Stimulated activated CD8-positive, alpha-beta memory T cell treated with anti-CD3 and anti-CD28 coated beads, Interleukin-7, amount 100 ng/mL, for 4 hours (primary cell): ENCODE data around the gene LRP1.

ENCODE experiments used
- DNase-seq, 2 donors: peaks; one replicate each; pipeline ENCODE4 v3.0.0-alpha.2; 2020; ENCODE audit warnings: low read depth in 2 of 2

LRP1 gene

DNA sequence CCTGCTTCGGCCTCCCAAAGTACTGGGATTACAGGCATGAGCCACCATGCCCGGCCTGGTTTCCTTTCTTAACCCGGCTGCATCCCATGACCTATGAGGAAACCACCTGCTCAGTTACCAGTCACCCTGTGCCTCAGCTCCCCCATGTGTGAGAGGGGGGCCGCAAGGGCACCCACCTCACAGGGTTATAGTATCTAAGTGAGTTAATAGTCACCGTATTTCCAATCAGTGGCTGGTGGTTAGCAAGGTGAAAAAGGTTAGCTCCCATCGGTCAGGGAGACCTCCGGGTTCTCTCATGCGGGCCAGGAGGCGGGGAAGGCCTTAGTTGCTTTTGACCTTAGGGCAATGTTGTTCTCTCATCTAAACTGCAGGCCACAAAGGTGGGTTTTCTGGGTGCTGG, 6.7 kb downstream of the LRP1 start:
- DNase-seq = no peak

- DNase-seq = no peak
These were observed 7.4 kb downstream of the LRP1 start for GRCh38 chr12:57135527-57136326.

DNA sequence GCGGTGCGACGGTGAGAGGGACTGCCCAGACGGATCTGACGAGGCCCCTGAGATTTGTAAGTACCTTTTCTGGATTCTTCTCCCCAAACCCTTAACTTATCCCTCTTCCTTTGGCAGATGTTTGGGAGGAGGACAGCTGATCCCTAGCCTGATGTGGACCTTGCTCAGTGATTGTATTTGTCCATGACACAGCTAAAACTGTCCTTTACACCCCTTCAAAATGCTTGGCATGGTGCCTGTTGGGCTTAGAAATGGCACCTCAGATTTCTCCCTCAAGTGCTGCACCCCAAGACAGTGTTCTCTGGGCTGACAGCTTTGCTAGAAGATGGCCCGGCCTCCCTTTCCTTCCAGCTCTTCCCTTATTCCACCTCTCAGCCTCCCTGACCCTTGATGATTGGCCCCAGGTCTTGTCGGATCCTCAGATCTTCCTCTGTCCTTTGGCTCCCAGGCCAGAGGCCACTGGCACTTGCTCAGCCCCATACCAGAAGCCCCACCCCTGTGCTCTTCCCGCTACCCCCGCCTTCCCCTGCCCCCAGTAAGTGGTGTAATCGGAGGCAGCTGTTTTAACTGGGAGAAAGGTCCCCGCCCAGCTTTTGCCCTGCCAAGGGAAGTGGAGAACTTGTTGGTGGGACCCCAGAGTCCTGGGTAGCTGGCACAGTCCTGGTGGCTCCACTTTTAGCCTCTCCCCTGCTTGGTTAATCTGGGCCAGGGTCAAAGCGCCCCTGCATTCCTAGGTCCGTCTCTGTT, 10.4 kb downstream of the LRP1 start:
- DNase-seq = no peak

DNA sequence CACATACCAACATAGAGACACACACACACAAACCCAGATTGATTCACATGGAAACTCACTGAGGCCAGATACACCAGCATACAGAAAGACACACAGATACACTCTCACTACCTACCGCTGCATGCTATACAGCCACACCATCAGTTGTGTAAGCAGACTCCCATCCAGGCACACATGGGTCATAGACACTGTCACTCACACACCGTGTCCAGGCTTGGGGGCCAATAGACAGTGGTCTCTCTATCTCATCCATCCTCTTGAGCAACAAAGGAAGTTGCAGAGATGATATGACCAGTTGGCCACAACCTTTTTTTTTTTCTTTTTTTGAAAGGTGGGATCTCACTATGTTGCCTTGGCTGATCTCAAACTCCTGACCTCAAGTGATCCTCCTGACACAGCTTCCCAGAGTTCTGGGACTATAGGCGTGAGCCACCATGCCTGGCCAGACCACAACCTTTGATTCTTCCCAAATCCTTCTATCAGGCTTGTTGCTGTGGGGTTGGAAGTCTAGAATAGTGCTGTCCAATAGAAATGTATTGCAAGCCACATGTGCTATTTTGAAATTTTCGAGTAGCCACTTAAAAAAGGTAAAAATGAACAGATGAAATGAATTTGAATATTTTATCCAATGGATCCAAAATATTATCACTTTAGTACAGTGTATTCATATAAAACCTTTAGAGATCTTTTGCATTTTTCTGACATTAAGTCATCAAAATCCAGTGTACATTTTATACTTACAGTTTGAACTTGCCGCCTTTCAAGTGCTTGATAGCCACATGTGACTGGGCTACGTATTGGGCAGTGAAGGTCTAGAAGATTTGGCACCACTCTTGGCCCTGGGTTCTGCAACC, 11.7 kb downstream of the LRP1 start:
- no peak for DNase-seq

GRCh38 chr12:57141249-57141648, 13.0 kb downstream of the LRP1 start:
- DNase-seq = no peak

DNA sequence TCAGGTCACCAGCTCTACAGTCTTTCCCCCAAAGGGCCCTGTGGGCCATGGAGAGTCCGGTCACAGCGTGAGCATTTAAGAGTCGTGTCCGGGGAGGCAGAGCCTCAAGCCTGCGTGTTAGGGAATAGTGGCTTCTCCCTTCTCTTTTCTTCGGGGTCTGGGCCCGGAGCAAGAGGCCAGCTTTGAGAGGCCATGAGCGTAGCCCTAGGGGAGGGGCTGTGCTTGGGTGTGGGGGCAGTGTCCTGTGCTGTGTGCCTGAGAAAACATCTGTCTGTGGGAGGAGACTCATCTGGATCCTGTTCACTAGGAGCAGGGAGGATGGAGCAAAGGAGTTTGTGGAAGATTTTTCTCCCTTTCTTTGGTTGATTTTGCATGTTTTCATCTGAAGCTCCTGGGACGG, 13.8 kb downstream of the LRP1 start:
- no peak for DNase-seq

DNA sequence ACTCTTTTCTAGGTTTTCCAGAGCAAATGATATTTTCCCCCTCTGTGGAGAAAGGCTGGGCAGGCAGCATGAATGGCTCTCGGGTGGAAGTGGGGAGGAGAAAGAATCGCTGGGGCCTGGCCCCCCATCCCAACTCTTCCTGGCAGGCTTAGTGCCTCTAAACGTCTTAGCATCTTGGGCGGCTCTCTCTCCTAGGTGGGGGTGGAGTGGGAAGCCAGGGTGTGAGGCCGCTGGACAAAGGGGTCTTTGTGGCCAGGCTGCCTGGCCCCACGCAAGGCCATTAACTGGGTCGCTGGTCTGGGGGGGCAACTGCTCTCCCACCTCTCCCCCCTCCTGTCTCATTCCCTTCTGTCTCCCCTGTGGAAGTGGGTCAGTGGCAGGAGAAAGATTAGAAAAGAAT, 14.4 kb downstream of the LRP1 start:
- no peak for DNase-seq

GRCh38 chr12:57143454-57143853, 15.2 kb downstream of the LRP1 start:
- no peak for DNase-seq

DNA sequence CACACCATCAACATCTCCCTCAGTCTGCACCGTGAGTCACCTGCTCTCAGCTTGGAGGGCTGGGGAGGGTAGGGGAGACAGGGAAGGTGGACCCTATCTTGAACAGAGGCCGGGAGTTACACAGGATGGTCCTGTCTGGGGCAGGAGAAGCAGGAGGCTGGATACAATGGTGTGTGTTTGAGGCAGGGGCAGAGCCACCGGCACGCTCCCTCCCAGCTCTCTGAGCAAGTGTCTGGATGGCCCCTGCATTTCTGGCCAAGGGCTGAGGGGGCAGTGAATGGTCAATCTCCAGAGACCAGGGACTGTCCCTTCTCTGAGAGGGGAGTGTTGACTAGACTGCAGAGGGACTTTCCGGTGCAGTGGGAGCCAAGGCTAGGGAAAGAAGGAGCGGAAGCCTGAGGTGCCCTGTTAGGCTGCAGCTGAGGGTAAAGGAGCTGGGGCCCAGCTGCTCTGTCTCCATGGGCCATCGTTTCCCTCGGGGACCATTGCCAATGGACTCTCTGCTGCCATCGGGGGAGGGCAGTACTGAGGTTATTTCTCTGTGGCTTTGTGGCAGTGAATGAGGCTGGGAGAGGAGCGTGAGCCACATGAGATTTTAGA, 17.3 kb downstream of the LRP1 start:
- no peak for DNase-seq

GRCh38 chr12:57146092-57146491, 17.8 kb downstream of the LRP1 start:
- DNase-seq = no peak

DNA sequence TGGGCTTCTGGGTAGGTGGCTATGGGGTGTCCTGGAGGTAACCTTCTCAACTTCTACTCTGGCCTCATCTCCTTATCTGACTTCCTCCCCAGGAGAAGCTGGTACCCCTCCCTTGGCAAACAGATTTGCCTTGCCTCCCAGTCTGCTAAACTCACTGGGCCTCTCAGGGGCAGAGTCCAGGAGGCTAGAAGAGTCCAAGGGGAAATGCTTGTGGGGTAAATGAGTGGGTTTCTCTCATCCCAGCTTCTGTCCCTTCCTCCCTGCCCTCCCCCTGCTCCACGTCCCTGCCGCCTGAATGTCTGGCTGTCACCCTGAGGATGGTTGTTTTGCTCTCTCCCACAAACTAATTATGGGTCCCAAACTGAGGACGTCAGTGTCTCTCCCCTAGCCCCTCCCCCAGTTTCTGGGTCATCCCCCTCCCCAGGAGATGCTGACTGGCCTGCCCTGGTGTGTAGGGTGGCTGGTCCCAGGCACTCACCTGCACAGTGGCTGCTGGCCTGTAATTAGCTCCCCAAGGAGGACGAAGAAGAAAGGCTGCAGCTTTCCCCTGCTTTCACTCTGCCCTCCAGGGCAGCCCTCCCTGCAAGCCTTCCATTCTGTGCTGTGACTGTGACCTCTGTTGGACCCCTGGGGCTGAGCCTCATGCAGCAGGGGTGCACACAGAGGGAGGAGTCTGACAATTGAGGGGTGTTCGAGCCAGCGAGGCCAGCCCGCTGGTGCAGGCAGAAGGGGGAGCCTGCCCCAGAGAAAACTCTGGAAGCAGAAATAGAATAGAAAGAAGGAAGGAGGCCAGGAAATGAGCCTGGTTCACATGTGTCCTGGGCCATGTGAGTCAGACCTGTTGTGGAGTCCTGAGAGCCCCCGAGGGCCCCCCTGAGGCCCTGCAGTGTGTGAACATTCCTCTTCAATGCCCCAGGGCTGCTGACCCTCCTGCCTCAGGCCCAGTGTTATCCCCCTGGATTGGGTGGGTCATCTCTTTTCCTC, 19.0 kb downstream of the LRP1 start, which contains the start of gene LRP1-AS:
LRP1-AS (minus strand) TSS at position 659 of the 984 bp plus-strand sequence.
- DNase-seq = no peak

DNA sequence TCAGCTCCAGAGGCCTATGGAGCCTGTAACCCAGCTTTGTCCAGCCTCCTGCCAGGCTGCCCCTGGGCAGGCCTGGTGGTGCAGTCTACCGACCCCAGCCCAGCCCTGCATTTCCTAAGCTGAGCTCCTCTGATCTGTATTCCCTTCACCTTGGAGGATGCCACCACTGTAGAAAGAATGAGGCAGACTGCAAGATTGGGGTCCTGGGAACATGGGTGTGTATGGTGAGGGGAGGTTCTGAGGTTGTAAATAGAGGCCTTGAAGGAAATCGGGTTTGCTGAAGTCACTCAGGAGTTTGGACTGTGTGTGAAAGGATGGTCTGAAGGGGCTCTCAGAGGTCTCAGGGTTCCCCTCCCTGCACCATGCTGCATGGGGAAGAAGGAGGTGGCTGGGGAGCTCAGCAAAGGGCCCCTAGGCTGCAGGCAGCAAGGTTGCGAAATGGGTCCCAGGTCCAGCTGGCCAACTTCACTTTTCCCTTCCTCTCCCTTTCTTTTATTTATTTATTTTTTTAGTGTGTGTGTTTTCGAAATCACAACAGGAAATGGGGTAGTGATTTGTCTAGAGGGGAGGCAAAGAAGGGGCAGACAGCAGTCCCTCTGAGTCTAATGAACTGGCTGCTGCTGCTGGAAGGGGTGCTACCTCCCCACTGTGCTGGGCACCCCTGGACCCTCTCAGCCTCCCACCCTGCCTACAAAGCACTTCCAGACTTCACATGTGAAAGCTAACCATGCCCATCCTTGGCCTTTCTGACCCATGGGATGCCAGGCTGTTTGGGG, 20.4 kb downstream of the LRP1 start:
- DNase-seq = no peak

DNA sequence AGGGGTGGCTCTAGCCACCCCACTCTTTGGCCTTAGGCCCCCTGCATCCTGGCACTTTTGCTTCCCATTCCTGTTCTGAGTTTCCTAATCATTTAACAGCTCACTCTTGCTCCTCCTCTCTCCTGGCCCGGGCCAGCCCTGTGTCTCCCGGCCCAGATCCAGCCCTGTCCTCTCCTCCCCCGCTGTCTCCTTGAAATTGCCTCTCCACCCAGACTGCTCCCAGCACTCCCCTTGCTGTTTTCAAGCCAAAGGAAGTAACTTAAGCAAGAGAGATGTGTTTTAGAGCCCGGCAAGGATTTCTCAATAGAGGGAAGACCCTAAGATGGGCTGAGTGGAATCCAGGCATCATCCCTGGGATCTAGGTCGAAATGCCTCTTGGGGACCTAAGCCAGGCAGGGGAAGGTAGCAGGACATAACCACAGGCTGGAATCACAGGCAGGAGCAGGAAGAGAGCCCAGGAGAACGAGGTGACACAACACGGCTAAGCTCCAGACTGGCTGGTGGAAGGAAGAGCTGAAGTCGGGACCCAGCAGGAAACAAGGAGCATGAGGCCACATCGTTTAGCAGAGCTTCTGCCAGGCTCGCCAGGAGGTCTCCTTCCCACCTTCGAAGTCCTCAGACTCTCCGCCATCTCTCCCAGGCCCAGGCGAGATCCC, 21.1 kb downstream of the LRP1 start:
- DNase-seq = no peak

DNA sequence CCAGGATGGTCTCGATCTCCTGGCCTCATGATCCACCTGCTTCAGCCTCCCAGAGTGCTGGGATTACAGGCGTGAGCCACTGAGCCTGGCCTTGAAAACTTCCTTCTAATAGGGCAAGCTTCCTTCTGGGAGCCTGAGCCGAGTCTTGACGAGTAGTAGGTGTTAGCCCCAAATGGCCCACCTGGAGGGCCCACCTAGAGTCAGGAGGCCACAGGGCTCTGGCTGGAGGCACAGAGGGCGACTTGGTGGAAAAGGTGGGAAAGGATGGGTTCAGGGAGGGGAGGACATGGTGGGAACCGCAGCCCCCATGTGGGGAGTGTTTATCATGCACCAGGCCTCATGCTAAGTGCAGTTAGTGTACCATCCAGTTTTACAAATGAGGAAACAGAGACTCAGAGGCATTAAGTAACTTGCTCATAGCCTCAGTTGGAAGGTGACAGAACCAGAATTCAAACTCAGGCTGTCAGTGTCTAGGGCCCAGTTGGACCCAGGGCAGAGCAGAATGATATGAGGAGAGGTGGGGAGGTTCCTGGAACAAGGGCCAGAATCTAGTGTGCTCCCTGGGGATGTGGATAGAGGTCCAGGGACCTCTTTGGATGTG, 22.2 kb downstream of the LRP1 start:
- DNase-seq = no peak

DNA sequence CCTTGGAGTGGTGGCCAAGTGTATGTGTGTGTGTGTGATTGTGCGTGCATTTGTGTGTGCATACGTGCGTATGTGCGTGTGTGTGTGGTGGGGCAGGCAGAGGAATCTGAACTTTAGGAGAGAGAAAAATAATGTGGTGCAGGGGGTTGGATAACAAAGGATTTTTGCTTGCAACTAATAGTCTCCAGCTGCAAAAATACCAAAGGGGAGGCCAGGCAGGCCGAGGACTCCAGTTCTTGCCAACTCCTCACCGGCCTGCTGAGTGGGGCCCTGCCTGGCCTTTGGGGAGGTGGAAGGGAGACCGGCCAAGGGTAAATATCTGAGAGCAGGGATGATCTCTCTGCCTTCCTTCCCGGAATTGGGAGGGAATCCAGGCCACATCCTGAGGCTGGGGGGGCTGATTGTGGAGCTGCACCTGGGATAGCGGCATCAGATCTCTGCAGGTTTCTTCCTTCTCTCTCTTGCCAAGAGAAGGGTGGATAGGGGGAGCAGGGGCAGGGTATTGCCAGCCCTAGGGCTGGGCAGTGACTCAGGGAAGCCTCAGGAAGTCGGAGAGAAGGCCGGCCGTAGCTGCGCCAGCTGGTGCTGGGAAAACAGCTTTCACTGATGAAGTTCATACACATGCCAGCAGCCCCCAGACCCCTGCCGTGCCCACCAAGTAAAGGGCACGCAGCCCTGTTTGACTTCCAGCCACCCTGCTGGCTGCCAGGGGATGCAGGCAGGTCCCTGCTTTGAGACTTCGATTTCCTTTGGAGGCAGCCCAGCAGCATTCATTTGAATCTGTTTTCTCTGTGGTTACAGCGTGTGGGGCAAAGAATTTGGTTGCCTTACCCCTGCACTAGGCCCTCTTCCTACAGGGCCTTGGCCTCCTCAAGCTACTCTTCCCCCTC, 23.7 kb downstream of the LRP1 start:
- DNase-seq = no peak

DNA sequence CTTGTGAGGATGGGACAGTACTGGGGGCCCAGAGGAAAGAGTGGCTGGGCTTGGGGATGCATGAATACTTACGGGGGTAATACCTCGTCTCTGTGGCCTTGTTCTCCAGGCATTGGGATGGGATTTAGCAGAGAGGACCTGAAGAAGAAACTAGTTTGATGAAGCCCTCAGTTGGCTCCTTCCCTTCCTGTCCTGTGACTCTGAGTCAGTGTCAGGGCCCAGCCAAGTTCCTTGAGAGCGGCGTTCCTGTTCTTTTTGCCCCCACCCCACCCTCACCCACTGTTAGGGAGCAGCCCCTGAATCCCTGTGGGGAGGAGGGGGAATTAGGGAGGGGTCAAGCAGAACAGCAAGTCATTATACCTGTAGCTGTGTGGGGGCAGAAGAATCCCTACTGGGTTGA, 24.4 kb downstream of the LRP1 start:
- no peak for DNase-seq

DNA sequence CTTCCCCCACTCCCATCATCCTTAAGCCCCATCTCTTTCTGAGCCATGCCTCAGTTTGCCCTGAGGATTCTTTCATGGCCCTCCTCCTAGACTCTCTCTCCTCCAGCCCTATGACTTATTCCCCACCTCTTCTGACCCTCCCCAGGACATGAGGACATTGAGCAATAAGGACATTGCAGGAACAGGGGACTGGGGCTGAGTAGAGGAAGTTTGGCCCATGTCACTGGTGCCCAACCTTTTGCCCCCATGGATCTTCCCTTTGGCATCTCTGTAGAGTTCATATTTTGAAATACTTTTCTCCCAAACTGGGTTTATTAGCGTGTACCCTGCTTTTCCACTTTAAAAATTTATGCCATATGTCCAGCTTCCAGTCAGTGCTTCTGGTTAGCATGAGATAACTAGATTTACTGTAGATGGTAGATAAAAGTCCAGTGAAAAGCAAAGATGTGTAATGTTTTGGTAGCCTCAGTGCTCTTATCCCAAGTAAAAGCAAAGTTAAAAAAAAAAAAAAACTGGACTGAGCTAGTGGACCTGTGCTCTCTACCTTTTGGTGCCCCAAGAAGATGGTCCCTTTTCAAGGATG, 25.2 kb downstream of the LRP1 start:
- DNase-seq = no peak

- no peak for DNase-seq
These were observed 25.8 kb downstream of the LRP1 start for GRCh38 chr12:57154076-57154475.
